K562 treated with DMSO at 1 percent for 24 hours (cell line): ENCODE results near the gene C11orf98. TPM values are rescaled to one million over a fixed set of nuclear protein-coding genes. Genes with fewer than 3 reads are reported as not detected.

Experiments used
- total RNA-seq: library from RNA; unstranded; fragments of 300-600 nt; gene quantifications from 2 replicates; pipeline ENCODE4 v1.2.3, GENCODE V29; 2022; ENCODE audit warnings: low read depth; ENCODE audit not compliant: insufficient read depth

C11orf98 gene
- 127 and 134 TPM in 2 replicates for total RNA-seq

GRCh38 chr11:62665075-62665598 lies at the start of gene C11orf98, which contains the start of gene CSKMT:
TSS of gene C11orf98 (minus strand) at chr11:62665210. CDS start at chr11:62665169, 41 bp downstream.
TSS of gene CSKMT (plus strand) at chr11:62665312. CDS start at chr11:62665880, 568 bp downstream.

GRCh38 chr11:62707277-62707861 lies 42.4 kb upstream of the C11orf98 start, which contains the start of the genes BSCL2 and GNG3:
TSS of gene BSCL2 (minus strand) at chr11:62707424. CDS start at chr11:62707195, 229 bp downstream.
TSS of gene GNG3 (plus strand) at chr11:62707676. CDS start at chr11:62708296, 620 bp downstream.

GRCh38 chr11:62689421-62690183 lies 24.6 kb upstream of the C11orf98 start, which contains the start of gene LRRN4CL:
TSS of gene LRRN4CL (minus strand) at chr11:62689530. CDS start at chr11:62688508, 1,022 bp downstream.

GRCh38 chr11:62678770-62679696 lies 14.0 kb upstream of the C11orf98 start, which contains the start of gene UBXN1:
TSS of gene UBXN1 (minus strand) at chr11:62679073. CDS start at chr11:62678923, 150 bp downstream.

GRCh38 chr11:62671608-62672389 lies 6.8 kb upstream of the C11orf98 start, which contains the start of the genes LBHD1 and UQCC3:
TSS of gene LBHD1 (minus strand) at chr11:62672267. CDS start at chr11:62670031, 2,236 bp downstream.
TSS of gene UQCC3 (plus strand) at chr11:62671673. CDS start at chr11:62671746, 73 bp downstream.

GRCh38 chr11:62645946-62646824 lies 18.8 kb downstream of the C11orf98 start, which contains the start of gene GANAB:
TSS of gene GANAB (minus strand) at chr11:62646613. CDS start at chr11:62646599, 14 bp downstream.

GRCh38 chr11:62621567-62622470 lies 43.2 kb downstream of the C11orf98 start, which contains the start of gene B3GAT3:
TSS of gene B3GAT3 (minus strand) at chr11:62621986. CDS start at chr11:62621947, 39 bp downstream.

Other genes starting within 250 kb of the C11orf98 start
- gene SCGB1A1, start 246.2 kb downstream of the C11orf98 start, total RNA-seq: not detected in 2 replicates
- gene AHNAK, start 118.4 kb downstream of the C11orf98 start, total RNA-seq: 22.4 and 23.6 TPM in 2 replicates
- gene EEF1G, start 91.3 kb downstream of the C11orf98 start, total RNA-seq: 3,596 and 3,725 TPM in 2 replicates
- gene TUT1, start 73.7 kb downstream of the C11orf98 start, total RNA-seq: 29.6 and 30.9 TPM in 2 replicates
- 101 and 103 TPM in 2 replicates for gene MTA2, start 63.3 kb downstream of the C11orf98 start, total RNA-seq
- 33.2 and 34.6 TPM in 2 replicates for gene EML3, start 52.4 kb downstream of the C11orf98 start, total RNA-seq
- gene ROM1, start 52.0 kb downstream of the C11orf98 start, total RNA-seq: 1.3 and 1.7 TPM in 2 replicates
- gene B3GAT3, start 43.2 kb downstream of the C11orf98 start, total RNA-seq: 118 TPM in 2 replicates
- gene GANAB, start 18.6 kb downstream of the C11orf98 start, total RNA-seq: 290 and 292 TPM in 2 replicates
- gene INTS5, start 11.9 kb downstream of the C11orf98 start, total RNA-seq: 44.5 and 48.9 TPM in 2 replicates
- 26.4 and 27.9 TPM in 2 replicates for gene CSKMT, start 102 bp upstream of the C11orf98 start, total RNA-seq
- gene UQCC3, start 6.5 kb upstream of the C11orf98 start, total RNA-seq: 24.1 and 25.0 TPM in 2 replicates
- 5.9 and 7.1 TPM in 2 replicates for gene LBHD1, start 7.1 kb upstream of the C11orf98 start, total RNA-seq
- 259 and 275 TPM in 2 replicates for gene UBXN1, start 13.9 kb upstream of the C11orf98 start, total RNA-seq
- gene LRRN4CL, start 24.3 kb upstream of the C11orf98 start, total RNA-seq: 0.22 TPM in 1 of 2 replicates, not detected in the other
- gene BSCL2, start 42.2 kb upstream of the C11orf98 start, total RNA-seq: 49.7 and 57.8 TPM in 2 replicates
- gene GNG3, start 42.5 kb upstream of the C11orf98 start, total RNA-seq: 0.44 TPM in 1 of 2 replicates, not detected in the other
- gene HNRNPUL2, start 62.2 kb upstream of the C11orf98 start, total RNA-seq: 30.7 and 35.4 TPM in 2 replicates
- 53.1 and 59.6 TPM in 2 replicates for gene TTC9C, start 63.3 kb upstream of the C11orf98 start, total RNA-seq
- gene ZBTB3, start 89.0 kb upstream of the C11orf98 start, total RNA-seq: 3.9 and 4.2 TPM in 2 replicates
- gene POLR2G, start 96.4 kb upstream of the C11orf98 start, total RNA-seq: 133 and 165 TPM in 2 replicates
- 37.5 and 47.4 TPM in 2 replicates for gene TAF6L, start 106.2 kb upstream of the C11orf98 start, total RNA-seq
- gene TMEM179B, start 122.2 kb upstream of the C11orf98 start, total RNA-seq: 51.3 and 52.2 TPM in 2 replicates
- gene TMEM223, start 126.8 kb upstream of the C11orf98 start, total RNA-seq: 22.4 and 24.5 TPM in 2 replicates
- gene NXF1, start 140.2 kb upstream of the C11orf98 start, total RNA-seq: 73.6 and 82.9 TPM in 2 replicates
- 88.1 and 93.6 TPM in 2 replicates for gene STX5, start 166.8 kb upstream of the C11orf98 start, total RNA-seq
- gene TEX54, start 167.6 kb upstream of the C11orf98 start, total RNA-seq: 4.1 TPM in 1 of 2 replicates, not detected in the other
- gene WDR74, start 174.4 kb upstream of the C11orf98 start, total RNA-seq: 53.8 and 55.3 TPM in 2 replicates
- gene SLC3A2, start 215.7 kb upstream of the C11orf98 start, total RNA-seq: 456 and 459 TPM in 2 replicates